ENCODE results near the gene CWC22.
"Not testable (repeated sequence)": the region's sequence is repeated elsewhere in the genome, so short reads cannot be mapped to it uniquely, and the experiment has no call there.

Gene CWC22

DNA sequence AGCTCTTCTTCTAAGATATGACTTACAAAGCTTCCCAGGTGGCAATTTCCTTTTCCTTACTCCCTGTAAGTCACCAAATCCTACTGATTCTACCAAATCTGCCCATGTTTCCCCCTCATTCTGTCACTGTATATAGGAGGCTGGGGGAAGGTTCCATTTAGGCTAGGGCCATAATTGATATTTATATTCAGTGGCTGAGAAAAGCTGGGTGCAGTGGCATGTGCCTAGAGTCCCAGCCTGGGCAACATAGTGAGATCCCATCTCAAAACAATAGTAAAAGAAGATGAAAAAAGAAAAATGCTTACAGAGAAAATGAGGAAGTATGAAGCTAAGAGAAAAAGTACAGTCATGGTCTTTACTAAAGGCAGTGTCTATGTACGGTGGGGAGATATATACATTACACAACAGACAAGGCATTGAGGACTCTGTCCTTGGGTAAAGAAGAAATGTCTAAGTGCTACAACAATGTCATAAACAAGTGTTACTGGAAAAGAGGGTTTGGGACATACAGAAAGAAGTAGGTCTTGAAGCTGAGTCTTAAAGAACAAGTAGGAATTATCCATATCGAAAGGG, 4.8 kb downstream of the CWC22 start:
- DNase-seq, result no peak

DNA sequence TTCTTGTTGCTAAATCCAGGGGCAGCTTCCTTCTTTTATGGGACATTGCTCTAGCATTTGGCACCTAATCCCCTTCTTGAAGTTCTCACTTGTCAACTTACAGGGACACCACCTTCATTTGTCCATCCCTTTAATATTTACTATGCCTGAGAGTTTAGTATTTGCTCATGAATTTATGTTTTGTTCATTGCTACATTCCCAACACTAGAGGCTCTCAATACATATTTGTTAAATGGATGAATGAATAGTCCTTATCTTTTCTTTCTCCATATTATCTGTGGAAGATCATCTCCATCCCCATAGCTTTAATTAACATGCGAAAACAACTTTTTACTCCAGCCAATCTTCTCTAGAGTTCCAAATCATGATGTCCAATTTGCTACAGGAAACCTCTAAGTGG, 5.4 kb downstream of the CWC22 start:
- no peak for DNase-seq

DNA sequence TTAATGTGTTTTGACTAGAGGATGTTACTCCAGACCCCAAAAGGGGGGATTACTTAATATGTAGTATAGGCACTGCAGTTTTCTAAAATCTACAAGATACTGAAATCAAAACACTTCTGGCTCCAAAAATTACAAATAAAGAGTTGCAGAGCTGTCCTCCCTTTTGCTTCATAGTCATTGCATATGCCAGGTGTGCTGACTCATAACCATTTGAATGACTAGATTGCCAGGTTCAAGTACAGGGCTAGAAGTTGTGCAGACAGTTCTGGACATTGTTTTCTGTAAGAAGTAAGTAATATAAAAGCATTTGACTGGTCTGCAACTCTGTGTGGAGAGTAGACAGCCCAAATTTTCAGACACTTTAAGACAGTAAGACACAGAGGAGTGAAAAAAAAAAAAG, 6.7 kb downstream of the CWC22 start:
- no peak for DNase-seq

- DNase-seq, result no peak
Observed at GRCh38 chr2:179999000-179999399, 8.1 kb downstream of the CWC22 start.

DNA sequence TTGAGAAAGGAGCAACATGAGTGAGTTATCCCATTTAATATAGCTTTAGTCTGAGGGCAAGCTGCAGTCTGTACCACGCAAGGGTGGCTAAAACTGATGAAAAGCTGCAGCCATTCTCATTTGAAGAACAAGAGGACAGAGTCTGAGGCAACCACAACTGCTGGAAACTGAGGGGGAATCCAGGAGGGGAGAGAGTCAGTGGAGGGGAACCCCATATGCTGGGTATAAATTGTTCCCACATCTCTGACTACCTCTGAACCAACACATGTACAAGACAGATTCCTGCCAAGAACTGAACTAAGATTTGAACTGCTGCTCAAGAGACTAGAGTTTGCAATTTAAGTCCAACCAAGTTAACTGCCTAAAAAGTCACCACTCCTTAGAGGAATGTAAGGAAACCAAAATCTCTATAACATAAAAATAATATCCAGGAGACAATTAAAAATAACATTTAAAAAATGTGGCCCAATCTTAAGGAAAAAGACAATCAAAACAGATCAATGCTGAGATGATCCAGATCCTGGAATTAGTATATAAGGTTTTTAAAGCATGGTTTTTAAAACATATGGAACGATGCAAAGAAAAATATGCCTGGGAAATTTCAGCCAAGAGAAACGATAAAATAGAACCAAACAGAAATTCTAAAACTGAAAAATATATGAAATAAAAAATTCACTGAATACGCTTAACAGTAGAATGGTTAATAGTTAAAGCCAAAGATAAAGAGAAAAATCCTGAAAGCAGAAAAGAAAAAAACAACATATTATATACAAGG, 11.2 kb downstream of the CWC22 start:
- no peak for DNase-seq

DNA sequence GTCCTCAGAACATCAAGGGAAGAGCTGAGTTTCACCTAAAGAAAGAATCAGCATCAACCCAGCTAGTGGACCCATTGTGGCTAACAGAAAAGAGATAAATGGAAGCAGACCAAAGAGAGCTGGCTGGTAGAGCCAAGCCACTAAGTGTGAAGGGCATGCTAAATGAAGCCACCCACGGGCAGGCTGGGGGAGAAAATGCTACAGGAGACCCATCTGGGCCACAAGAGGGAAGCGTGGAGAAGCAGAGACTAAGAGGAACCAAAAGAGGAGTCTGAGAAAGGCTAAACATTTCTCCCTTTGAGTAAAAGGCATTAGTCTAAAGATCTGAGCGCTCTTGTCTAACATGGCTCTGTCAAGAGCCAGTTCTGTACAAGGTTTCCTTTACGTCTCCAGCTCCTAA, 15.8 kb downstream of the CWC22 start:
- DNase-seq, result no peak

GRCh38 chr2:179990676-179991317, 16.3 kb downstream of the CWC22 start:
- DNase-seq, result no peak

- DNase-seq, result no peak
Observed at GRCh38 chr2:179987916-179988315, 19.2 kb downstream of the CWC22 start.

DNA sequence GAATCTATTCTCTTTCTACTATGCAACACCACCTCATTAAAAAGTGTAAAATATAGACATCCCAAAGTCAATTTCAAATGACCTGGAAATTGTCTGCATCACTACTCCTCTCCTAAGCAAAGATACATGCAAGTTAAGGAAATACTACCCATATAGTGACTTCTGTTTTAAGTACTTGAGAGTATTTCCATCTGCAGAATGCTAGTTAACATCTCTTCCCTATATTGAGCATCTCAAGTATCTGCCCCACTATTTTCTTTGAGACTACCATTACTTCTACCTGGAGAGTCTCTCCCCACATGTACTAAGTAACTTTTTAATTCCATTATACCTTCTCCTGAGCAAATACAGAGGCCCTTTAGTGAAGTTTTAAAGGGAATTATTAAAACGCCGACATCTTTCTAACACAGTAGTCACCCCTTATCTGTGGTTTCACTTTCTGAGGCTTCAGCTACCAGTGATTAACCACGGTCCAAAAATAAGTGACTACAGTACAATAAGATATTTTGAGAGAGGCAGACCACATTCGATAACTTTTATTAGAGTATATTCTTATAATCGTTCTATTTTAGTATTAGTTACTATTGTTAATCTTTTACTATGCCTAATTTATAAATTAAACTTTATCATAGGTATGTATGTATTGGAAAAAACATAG, 21.8 kb downstream of the CWC22 start:
- DNase-seq, result no peak

- no peak for DNase-seq
Observed at GRCh38 chr2:179983250-179983932, 23.7 kb downstream of the CWC22 start.

DNA sequence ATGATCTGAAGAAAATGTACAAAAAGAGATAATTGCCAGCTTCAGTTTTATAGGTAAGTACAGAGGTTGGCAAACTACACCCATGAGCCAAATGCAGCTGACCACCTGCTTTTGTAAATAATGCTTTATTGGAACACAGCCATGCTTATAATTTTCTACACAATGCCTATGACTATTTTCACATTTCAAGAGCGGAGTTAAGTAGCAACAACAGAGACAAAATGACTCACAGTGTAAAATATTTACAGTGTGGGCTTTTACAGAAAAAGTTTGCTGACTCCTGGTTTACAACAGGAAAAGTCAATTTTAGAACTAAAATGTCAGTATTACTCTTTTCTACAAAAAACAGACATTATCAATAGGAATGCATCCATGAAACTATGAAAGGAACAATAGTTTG, 26.0 kb downstream of the CWC22 start:
- DNase-seq, result peak; percentile 7

- no peak for DNase-seq
Observed at GRCh38 chr2:179974761-179975160, 32.3 kb downstream of the CWC22 start.

DNA sequence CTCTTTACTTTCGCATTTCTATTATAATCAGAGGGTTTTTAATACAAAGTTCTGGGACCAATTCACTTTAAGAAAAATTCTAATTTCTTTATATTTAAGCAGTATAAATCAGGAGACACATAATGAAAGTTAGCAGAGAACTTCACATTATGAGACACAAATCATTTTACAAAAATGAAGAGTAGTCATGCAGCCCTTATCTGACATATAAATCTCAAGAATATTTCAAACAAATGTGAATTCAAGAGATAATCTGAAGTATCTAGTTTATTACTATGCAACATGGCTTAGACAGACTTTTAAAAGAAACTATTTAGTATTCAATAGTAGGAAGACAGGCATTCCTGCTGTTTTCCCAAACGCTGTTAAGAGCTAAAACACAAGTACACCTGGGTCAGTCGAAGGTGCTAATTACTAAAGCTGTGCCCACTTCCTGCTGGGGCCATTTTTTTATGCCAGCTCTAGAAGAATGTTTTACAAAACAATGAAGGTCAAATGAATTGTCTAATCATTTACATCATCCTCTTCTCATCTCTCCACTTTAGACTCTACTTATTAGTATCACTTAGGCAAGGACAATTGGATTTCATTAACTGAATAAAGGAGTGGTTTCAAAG, 40.2 kb downstream of the CWC22 start:
- DNase-seq, result no peak

DNA sequence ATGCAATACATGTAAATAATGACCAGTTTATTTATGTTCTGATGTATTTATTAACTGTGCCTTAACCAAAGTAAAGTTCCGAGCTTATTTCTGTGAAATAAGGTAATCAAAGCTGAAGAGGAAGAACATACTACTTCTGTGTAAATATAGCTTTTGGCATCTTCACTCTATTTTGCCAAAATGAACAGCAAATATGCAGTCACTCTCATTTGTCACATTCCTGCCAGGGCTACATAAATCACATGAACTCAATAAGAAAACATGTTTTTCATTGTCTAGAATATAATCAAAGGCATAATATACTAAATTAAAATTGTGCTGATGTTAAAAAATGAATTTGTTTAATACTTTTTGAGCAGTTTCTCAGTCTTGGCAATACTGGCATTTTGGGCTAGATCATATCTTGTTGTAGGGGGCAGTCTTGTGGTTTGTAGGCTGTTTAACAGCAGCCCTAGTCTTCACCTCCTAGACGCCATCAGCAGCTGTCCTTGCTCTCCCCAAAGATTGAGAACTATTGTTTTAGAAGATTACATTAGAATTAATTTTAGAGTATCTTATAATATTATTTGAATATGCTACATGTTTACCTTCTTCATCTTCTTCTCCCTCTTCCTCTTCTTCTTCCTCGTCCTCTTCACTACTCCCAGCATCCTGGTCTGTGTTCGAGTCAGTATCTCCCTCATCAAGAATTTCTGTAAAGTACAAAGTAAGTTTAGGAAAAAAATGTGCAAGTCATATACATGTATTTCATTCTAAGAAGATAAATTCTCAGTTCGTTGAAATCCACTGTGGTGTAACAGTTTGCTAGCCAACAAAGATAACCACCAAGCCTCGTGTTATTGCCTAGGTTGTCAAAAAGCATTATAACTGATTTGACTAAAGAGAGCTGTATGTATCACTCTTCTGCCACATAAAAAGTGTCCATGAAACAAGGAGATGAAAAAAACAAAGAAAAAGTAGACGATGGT, 41.5 kb downstream of the CWC22 start:
- no peak for DNase-seq

DNA sequence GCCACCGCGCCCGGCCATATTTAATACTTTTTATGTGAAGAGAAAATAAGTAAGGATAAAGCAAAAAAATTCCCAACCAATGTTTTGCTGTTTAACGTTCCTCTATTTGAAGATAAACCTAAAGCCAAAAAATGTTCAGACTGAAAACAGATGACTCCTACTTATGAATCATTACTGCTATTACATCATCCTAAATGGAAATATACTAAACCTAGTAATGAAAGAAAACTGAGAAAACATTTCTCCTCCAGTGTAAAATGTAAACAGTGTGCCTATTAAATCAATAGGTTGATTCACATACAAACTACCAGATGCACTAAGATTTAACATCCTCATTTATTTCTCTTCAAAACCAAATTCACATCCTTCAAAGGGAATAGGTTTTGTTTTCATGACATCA, 43.5 kb downstream of the CWC22 start:
- DNase-seq, result no peak

GRCh38 chr2:179958251-179958650, 48.8 kb downstream of the CWC22 start:
- not testable (repeated sequence) for DNase-seq

DNA sequence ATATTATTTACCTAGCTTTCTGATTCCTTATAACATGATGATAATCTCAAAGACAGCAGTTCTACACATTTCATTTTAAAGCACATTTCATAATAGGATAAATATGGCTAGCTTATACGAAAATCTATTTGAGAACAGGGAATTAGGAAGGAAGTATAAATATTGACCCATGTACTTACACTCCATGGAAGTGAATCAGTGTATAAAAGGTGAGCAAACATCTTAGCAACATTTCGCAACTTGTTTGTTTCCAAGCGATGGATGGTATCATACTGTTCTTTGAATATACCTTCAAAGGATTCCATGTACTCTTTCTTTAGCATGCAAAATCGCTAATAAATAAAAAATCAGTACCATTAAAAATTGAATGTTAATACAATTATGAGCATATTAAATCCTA, 53.1 kb downstream of the CWC22 start:
- no peak for DNase-seq

DNA sequence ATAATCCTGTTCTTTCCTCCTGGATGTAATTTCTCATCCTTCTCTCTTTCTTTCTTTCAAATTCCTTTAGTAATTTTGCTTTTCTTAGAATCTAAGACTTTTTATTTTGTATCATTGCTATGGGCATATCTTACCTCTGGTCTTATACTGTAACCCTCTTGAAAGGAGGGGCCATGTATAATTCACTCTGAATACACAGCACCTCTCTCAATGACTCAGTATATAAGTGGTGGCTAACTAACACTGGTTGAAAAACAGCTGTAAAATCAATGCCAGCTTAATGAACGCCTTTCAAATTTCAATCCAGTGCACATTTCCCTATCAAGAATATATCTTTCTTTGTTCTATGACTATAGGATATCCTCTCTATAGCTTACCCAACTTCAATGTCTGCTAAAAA, 53.7 kb downstream of the CWC22 start:
- no peak for DNase-seq

DNA sequence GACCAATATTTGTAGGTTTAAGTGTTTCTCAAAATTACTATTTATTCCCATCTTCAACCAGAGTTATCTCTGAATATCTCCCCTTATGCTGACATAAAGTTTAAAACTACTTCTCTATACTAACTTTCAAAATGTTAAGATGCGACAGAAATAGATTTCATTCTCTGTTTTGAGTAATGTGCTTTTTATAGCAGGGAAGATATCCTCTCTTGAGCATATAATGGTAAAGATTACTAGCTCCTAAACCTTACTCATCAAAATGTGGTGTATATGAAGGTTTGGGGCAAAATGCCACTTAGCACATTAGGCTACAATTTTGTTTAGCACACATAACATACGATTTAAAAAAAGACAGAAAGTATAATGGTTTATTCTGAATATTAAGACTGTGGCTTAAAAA, 54.4 kb downstream of the CWC22 start:
- no peak for DNase-seq

DNA sequence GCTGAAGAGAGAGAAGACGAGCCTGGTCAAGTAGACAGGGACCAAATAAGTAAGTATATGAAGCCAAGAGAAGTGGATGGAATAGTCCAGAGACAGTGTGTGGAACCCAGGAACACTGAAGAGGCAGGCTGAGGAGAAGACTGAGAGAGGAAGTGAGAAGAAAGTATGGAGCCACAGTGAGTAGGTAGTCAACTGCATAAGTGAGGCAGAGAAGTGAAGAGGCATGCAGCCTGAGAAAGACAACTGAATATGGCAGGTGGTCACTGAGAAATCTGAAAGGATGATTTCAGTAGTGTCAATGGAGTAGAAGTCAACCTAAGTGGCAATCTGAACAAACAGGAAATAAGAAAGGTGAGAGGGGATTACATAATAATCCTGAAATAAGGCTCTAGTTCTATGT, 55.4 kb downstream of the CWC22 start:
- DNase-seq, result no peak

- DNase-seq, result no peak
Observed at GRCh38 chr2:179950391-179950790, 56.7 kb downstream of the CWC22 start.

- no peak for DNase-seq
Observed at GRCh38 chr2:179949438-179949837, 57.7 kb downstream of the CWC22 start.

All from NCI-H1417 treated with DMSO at 0.1 percent for 48 hours (cell line).